GM21737 (cell line): ENCODE results near the gene F9.
"Not testable (repeated sequence)": the region's sequence is repeated elsewhere in the genome, so short reads cannot be mapped to it uniquely, and the experiment has no call there.

Experiments used
- ATAC-seq: cut with Tn5 transposase; IDR thresholded peaks from one replicate; pipeline ENCODE4 v1.9.1; 2021; ENCODE audit warnings: mild to moderate bottlenecking, moderate library complexity; ENCODE audit not compliant: unreplicated experiment

F9 gene

GRCh38 chrX:139530550-139530949 is at the start of gene F9:
F9 (plus strand) TSS chrX:139530739; CDS start chrX:139530765, 26 bp downstream.
- ATAC-seq: no peak

- no peak for ATAC-seq
Observed at GRCh38 chrX:139483699-139484098, 46.8 kb upstream of the F9 start.

GRCh38 chrX:139484591-139484990 is 45.9 kb upstream of the F9 start:
- ATAC-seq: no peak

GRCh38 chrX:139495324-139495723 is 35.2 kb upstream of the F9 start:
- no peak for ATAC-seq

GRCh38 chrX:139506333-139506732 is 24.2 kb upstream of the F9 start:
- no peak for ATAC-seq

- ATAC-seq: no peak
Observed at GRCh38 chrX:139508099-139508498, 22.4 kb upstream of the F9 start.

GRCh38 chrX:139518475-139518874 is 12.1 kb upstream of the F9 start:
- no peak for ATAC-seq

GRCh38 chrX:139528829-139529228 is 1.7 kb upstream of the F9 start:
- not testable (repeated sequence) for ATAC-seq

- no peak for ATAC-seq
Observed at GRCh38 chrX:139532834-139533233, 2.3 kb downstream of the F9 start.

- ATAC-seq: no peak
Observed at GRCh38 chrX:139533444-139533843, 2.9 kb downstream of the F9 start.

- ATAC-seq: no peak
Observed at GRCh38 chrX:139538907-139539790, 8.6 kb downstream of the F9 start.

- ATAC-seq: no peak
Observed at GRCh38 chrX:139542652-139543051, 12.1 kb downstream of the F9 start.

- no peak for ATAC-seq
Observed at GRCh38 chrX:139543920-139544319, 13.4 kb downstream of the F9 start.

GRCh38 chrX:139544591-139544990 is 14.1 kb downstream of the F9 start:
- ATAC-seq: no peak

- ATAC-seq: peak; percentile 37
Observed at GRCh38 chrX:139554376-139554775, 23.8 kb downstream of the F9 start.

- no peak for ATAC-seq
Observed at GRCh38 chrX:139554991-139555675, 24.6 kb downstream of the F9 start.

GRCh38 chrX:139559383-139560042 is 29.0 kb downstream of the F9 start:
- no peak for ATAC-seq

GRCh38 chrX:139560221-139560620 is 29.7 kb downstream of the F9 start:
- ATAC-seq: no peak

GRCh38 chrX:139563251-139563650 is 32.7 kb downstream of the F9 start:
- ATAC-seq: no peak

- no peak for ATAC-seq
Observed at GRCh38 chrX:139566981-139567380, 36.4 kb downstream of the F9 start.

GRCh38 chrX:139581068-139581467 is 50.5 kb downstream of the F9 start:
- no peak for ATAC-seq

GRCh38 chrX:139585613-139586012 is 55.1 kb downstream of the F9 start:
- no peak for ATAC-seq
